Daoy (cell line): ENCODE measurements around the gene NXPH4. TPM values are rescaled to one million over a fixed set of nuclear protein-coding genes. Genes with fewer than 3 reads are reported as not detected.

Experiments used
- DNase-seq: peaks from one replicate; pipeline ENCODE4 v3.0.0-alpha.2; 2015; ENCODE audit warnings: low read depth
- total RNA-seq: library from RNA; depleted of rRNA; stranded (reverse); fragments of >200 nt; shearing (Covaris generic); gene quantifications from 2 replicates; pipeline ENCODE4 v1.2.3, GENCODE V29; 2014

Gene NXPH4
- total RNA-seq, 1 experiment from 2014 or later: 1.7 TPM

GRCh38 chr12:57231276-57232021 is 14.9 kb downstream of the NXPH4 start:
- DNase-seq: no peak

DNA sequence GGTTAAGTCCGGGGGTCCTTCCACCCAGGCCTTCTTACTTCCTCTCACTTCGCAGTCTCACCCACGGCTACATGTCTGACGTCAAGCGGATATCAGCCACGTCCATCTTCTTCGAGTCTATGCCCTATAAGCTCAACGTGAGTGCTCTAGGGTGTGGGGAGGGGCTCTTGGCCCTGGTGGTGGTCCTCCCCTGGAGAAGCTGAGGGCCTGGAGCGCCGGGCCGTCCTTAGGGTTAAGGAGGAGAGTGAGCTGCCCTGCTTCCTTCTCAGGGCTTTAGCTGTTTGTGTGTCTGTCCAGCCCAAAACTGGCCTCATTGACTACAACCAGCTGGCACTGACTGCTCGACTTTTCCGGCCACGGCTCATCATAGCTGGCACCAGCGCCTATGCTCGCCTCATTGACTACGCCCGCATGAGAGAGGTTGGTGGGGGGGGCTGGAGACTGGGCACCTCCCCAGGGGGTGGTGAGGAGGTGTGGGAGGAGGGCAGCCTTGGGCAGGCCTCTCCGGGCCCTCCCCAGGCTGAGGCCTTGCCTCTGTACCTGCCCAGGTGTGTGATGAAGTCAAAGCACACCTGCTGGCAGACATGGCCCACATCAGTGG is 15.7 kb downstream of the NXPH4 start:
- DNase-seq: no peak

DNA sequence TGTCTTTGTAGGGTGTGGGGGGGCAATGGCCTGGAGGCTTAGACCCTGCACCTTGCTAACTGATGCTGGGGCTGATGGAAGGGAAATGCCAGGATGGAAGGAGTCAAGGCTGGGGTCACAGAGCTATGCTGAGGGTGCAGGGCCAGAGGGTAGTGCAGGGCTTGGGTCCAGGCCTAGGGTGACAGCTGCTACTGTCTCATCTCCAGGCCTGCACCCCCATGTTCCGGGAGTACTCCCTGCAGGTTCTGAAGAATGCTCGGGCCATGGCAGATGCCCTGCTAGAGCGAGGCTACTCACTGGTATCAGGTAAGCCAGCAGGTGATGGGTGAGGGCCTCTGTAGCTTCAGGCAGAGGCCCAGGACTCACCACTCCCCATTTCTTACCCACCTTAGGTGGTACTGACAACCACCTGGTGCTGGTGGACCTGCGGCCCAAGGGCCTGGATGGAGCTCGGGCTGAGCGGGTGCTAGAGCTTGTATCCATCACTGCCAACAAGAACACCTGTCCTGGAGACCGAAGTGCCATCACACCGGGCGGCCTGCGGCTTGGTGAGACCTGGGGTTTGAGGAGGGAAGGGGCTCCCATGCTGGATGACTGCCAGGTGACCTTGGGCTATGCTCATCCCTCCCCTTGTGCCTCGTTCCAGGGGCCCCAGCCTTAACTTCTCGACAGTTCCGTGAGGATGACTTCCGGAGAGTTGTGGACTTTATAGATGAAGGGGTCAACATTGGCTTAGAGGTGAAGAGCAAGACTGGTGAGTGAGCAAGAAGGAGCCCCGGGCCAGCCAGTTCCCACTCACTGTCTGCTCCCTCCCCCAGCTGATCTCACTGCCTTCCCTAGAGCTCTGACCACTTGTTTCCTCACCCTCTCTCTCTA is 17.0 kb downstream of the NXPH4 start:
- no peak for DNase-seq

DNA sequence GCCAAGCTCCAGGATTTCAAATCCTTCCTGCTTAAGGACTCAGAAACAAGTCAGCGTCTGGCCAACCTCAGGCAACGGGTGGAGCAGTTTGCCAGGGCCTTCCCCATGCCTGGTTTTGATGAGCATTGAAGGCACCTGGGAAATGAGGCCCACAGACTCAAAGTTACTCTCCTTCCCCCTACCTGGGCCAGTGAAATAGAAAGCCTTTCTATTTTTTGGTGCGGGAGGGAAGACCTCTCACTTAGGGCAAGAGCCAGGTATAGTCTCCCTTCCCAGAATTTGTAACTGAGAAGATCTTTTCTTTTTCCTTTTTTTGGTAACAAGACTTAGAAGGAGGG is 17.6 kb downstream of the NXPH4 start:
- no peak for DNase-seq

DNA sequence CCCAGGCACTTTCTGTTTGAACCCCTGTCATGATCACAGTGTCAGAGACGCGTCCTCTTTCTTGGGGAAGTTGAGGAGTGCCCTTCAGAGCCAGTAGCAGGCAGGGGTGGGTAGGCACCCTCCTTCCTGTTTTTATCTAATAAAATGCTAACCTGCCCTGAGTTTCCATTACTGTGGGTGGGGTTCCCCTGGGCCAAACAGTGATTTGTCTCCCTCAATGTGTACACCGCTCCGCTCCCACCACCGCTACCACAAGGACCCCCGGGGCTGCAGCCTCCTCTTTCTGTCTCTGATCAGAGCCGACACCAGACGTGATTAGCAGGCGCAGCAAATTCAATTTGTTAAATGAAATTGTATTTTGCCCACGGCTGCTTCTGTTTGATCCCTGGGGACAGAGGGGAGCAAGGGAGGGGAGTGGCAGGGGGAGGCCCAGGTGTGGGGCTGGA is 18.0 kb downstream of the NXPH4 start:
- DNase-seq: no peak

GRCh38 chr12:57235017-57235727 is 18.6 kb downstream of the NXPH4 start:
- peak; percentile 61 for DNase-seq

- DNase-seq: no peak
Observed at GRCh38 chr12:57235728-57236131, 19.1 kb downstream of the NXPH4 start.

- DNase-seq: no peak
Observed at GRCh38 chr12:57236201-57236924, 19.8 kb downstream of the NXPH4 start.

DNA sequence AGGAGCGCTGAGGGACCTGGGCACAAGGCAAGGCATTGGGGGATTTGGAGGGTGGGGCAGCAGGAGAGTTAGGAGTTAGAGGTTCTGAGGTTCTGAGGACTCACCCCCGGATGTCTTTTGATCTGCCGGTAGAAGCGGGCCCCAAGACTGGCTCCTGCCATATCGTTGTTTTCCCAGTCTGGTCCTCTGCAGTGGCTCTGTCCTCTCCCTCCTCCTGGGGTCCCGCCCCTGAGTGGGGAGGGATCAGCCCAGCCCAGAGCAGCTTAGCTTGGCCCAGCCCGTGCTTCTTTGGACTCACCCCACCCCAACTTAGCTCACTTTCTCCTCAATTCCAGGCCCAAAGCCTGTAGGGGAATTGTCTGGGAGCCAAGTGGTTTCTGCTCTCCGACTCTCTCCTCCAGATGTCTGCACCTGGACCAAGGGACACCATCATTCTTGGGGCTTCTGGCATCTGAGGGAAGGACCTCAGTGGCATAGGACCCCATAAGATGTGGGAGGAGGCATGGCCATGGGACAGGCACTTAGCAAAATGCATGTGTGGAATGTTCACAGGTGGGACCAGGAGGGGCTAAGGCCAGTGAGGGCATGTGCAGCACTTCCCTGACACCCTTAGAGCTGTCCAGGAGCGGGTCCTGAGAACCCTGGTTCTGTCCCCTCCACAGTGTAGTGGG is 20.5 kb downstream of the NXPH4 start:
- no peak for DNase-seq

DNA sequence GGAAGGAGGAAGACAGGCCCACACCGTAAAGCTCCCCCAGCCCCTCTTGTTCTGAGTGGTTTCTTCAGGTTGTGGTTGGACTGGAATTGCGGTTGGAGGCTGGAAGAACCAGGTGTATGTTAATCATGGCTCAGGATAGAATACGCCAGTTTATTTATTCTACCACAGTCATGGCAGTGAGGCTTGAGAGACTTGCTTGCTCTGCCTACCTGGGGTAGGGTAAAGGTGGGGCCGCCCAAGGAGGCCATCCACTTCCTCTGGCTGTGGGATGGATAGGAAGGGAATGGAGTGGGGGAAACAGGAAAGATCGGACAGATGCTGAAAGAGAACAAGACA is 21.0 kb downstream of the NXPH4 start:
- DNase-seq: no peak

DNA sequence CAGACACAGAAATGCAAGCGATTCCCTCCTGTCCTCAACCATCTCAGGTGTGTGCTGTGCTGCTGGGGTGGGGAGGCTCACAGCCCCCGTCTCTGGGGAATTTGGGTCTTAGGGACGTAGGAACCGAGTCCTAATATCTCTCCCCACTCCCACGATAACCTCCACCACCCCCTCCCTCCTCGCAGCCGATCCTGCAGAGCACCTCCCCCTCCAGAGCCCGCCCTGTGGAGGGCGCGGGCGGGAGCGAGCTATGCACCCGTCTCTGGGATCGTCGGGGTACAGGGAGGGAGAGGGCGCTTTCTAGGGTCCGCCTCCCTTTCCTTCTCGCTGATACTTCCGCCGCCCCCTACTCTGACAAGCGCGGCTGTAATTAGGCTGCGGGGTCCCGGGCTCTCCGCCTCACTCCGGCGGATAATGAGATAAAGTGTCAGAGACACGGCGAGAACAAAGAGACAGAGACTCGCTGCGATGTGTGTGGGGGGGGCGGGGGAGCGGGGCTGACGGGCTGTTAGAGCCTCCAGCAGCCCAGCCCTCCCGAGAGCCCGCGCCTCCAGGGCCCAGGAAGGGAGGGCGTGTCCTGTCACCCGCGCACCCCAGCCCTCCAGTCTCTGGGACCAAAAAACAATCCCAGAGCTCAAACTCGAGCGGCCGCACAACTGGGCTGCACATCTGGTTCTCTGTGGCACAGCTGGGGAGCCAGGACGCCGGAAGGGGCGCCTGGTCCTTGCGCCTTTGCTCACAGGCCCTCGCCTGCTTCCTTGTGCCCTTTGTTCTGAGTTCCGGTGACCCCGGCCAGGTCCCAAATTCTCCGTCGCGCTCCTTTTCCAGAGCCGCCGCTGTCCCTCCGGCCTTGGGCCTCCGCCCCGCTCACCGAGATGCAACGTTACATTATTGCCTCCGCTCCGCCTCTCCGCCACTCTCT is 21.6 kb downstream of the NXPH4 start:
- DNase-seq: peak; percentile 64

DNA sequence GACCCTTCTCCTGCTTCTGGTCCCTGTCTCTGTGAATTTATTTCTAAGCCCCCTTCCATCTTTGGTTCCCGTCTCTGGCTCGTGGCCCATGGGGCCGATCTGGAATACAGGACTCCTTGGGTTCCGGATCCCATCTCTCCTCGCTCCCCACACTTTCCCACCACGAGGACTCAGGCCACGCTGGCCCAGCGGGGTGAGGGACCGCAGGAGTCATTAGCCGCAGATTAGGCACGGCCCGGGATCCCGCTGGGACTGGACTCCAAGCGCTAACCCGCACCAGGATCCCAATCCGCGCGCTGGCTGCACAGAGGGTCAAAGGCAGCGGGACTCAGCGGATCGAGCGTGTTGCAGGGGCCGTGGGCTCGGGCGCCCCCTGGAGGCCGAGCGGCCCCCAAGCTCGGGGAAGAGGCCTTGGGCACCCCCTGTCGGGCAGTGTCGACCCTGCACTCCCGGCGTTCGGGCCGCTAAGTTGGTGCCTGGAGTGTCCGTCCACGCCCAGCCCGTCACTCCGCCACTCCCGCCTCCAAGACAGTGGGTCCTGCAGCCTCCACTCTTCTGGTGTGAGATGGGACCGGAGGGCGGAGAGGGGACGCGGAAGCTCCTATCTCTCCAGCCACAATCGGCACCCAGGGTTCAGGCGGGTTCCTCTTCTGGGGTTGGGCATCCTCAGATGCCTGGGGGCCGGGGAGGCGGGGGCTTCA is 22.4 kb downstream of the NXPH4 start:
- peak; percentile 91 for DNase-seq

DNA sequence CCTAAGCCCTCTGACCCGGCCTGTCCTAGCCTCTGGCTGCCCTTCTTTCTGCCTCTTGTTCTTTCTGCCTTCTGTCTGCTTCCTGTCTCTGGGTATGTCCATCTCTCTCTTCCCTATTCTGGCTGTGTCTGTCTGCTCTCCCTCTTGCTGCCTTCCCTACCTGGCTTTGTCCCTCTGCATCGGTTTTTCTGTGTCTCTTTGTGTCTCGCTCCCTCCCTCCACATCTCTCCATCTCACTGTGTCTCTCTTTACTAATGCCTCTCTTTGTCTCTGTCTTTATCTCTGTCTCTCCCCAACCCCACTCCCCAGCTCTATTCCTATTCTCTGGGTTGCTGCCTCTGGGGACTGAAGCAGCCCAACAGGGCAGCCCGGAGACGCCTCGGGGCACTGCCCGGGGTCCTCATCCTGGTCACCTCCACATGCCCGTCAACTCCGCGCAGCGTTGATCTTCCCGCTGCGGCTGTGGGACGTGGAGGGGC is 23.0 kb downstream of the NXPH4 start:
- peak; percentile 49 for DNase-seq

DNA sequence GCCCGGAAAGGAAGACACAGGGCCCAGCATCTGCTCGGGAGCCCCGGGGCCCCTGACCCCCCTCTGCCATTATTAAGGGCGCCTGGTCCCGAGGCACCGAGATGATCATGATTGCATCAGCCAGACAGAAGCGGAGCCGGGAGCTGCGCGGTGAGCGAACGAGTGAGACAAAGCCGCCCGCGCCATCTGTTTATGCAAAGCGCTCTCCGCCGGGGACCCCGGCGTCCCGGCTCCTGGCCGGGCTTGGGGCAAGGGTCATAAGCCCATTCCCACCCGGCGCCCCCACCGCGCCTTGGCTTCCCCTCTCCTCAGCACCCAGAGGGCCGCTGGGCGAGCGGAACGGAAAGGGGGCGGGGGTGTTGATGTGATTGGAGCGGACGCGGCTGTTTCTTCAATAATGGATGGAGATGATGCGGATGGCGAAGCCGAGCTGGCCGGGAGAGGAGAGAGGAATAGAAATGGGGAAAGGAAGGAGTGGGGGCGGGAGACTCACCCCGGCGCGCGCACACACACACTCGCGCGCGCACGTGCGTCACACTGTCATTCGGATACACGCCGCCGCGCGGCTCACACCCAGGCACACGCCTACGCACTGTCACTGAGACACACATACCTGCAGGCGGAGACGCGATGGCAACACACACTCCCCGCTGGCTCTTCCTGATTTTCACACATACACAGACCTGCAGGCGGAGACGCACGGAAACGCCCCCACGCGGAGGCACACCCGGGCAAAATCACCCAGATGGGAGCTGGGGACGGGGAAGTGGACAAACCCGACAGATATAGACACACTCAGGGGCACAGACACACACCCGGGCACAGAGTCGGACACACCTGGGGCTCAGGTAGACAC is 23.7 kb downstream of the NXPH4 start:
- DNase-seq: peak; percentile 66

DNA sequence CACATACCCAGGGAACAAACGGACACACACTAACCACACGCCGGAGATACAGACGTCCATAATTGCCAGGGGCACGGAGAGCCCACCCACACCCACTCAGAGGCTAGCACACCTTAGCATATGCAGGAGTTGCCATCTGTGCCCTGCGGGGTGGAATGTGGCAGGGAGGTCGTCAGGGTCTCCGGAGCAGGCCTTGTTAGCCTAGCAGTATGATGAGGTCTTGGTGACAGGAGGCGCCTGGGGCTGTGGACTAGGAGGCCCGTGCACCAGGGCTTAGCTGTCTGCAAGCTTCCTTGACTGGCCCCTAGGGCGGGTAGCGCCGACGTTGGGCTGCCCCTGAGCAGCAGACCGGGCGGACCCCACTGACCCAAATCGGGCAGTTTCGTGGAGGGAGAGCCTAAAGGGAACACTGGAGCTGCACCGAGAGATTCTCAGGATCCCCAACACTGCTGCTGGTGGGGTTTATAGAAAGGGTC is 24.4 kb downstream of the NXPH4 start:
- DNase-seq: peak; percentile 57

GRCh38 chr12:57241402-57242310 is 25.1 kb downstream of the NXPH4 start:
- no peak for DNase-seq

- DNase-seq: no peak
Observed at GRCh38 chr12:57242329-57242690, 25.7 kb downstream of the NXPH4 start.
